Stimulated activated CD8-positive, alpha-beta memory T cell treated with anti-CD3 and anti-CD28 coated beads, Interleukin-4, amount 100 ng/mL, for 24 hours (primary cell): ENCODE data around the gene ARV1.
A peak's percentile ranks its signal among the peaks of the same experiment; 100 is the strongest.
"Not testable (repeated sequence)": the region's sequence is repeated elsewhere in the genome, so short reads cannot be mapped to it uniquely, and the experiment has no call there.

ENCODE experiments used
- DNase-seq: peaks from one replicate; pipeline ENCODE4 v3.0.0-alpha.2; 2020; ENCODE audit warnings: low read depth

The ARV1 gene

GRCh38 chr1:231020139-231020601 lies 41.3 kb downstream of the ARV1 start:
- DNase-seq = no peak

GRCh38 chr1:231020816-231021215 lies 41.9 kb downstream of the ARV1 start:
- DNase-seq = no peak

DNA sequence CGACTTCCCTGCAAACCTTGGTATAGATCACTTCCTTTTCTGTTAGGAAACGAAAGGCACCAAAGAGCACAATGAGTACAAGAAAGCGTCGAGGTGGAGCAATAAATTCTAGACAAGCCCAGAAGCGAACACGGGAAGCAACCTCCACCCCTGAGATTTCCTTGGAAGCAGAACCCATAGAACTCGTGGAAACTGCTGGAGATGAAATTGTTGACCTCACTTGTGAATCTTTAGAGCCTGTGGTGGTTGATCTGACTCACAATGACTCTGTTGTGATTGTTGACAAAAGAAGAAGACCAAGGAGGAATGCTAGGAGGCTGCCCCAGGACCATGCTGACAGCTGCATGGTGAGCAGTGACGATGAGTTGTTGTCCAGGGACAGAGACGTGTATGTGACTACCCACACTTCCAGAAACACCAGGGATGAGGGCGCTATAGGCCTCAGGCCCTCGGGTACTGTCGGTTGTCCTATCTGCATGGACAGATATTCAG lies 42.7 kb downstream of the ARV1 start:
- DNase-seq = no peak

DNA sequence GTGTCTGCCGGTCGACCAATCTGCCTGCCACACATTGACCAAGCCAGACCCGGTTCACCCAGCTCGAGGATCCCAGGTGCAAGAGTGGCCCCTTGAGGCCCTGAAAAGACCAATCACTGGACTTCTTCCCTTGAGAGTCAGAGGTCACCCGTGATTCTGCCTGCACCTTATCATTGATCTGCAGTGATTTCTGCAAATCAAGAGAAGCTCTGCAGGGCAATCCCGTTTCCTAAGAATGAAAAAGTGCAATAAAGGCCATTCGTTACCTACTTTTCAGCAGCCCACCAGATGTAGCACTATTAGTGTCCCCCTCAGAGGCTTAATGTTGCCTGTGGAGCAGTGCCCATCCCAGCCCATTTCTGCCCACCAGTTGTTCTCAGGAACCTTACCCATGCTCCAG lies 43.6 kb downstream of the ARV1 start:
- DNase-seq = not testable (repeated sequence)

- DNase-seq = no peak
Observed at GRCh38 chr1:231023150-231023549, 44.3 kb downstream of the ARV1 start.

DNA sequence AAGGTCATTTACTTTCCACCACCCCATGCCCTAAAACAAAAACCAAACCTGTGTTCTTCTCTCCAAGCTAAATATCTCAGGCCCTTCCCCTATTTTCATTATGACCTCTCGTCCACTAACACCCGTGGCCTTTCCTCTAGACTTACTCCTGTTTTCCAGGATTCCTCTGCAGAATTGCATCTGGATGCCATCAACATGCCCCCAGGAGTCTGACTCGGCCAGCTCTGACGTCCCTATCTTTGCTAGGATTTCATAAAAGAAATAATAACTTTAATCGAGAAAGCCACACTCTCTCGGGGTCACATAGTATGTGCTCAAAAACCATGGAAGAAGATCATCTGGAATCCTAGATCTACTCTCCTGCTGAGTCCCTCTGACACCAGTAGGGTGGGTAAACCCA lies 47.7 kb downstream of the ARV1 start:
- no peak for DNase-seq

GRCh38 chr1:231027136-231027925 lies 48.4 kb downstream of the ARV1 start:
- DNase-seq = no peak

GRCh38 chr1:231027971-231028370 lies 49.1 kb downstream of the ARV1 start:
- no peak for DNase-seq

- no peak for DNase-seq
Observed at GRCh38 chr1:231028682-231029081, 49.8 kb downstream of the ARV1 start.

GRCh38 chr1:231029247-231029646 lies 50.4 kb downstream of the ARV1 start:
- DNase-seq = not testable (repeated sequence)

- DNase-seq = no peak
Observed at GRCh38 chr1:231029841-231030240, 50.9 kb downstream of the ARV1 start.

GRCh38 chr1:231032963-231033362 lies 54.1 kb downstream of the ARV1 start:
- DNase-seq = no peak

GRCh38 chr1:231035799-231036198 lies 56.9 kb downstream of the ARV1 start:
- DNase-seq = no peak

DNA sequence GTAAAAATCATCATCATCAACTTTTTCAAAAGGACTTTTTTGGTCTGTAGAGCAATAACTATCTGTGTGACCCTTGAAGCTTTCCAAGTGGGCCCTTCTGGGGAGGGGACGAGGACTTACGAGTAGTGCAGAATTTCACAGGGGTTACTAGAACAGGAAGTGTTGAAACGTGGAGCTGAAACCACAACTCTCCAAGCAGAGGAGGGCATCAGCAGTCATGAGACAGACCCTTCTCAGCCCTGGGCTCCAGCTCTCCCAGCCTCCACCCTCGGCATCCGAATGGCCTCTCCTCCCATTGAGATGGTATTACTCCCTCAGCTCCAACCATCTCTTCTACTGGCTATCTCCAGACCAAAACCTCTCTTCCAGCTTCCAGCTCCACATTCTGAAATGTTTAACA lies 57.5 kb downstream of the ARV1 start:
- no peak for DNase-seq

- DNase-seq = no peak
Observed at GRCh38 chr1:231037585-231038517, 59.0 kb downstream of the ARV1 start.

DNA sequence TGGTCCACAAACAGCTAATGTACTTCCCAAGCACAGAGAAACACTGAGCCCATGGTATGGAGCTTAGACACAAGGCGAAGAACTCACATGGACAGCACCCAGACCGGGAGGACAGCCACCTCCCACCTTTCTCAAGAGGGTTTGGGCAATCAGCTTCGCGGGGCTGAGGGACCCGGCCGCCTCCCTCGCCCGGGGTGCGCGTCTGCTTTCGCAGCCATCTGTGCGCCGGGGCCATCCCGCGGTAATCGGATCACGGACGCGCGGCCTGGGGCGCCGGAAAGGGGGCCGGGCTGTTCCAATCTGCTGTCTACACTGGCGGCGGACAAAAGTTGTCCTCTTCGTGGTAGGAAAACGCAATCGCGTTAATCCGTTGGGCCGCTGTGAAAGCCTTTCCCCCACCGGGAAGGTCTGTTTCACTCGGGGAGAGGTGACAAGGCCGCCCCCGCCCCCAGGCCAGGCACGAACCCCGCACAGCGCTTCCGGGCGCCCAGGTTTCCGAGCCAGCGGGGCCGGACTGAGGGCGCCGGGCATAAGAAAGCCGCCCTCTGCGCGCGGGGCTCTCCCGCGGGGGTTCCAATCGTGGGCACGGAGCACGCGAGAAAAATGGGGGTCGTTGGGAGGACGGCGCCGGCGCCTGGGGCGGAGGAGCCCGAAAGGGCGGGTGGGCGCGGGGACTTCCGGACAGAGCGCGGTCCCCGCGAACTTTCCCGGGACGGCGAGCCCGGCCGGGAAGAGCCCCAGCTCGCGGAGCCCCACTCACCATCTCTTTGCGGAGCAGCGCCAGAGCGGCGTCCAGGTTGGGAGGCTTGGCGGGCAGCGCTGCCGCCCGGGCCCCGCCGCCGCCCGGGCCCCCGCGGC lies 60.5 kb downstream of the ARV1 start:
- no peak for DNase-seq

- peak; percentile 59 for DNase-seq
Observed at GRCh38 chr1:231040019-231040799, 61.3 kb downstream of the ARV1 start, which contains the start of gene FAM89A. FAM89A (minus strand) TSS chr1:231040254; CDS start chr1:231040211, 43 bp downstream.

GRCh38 chr1:231040800-231041718 lies 62.2 kb downstream of the ARV1 start:
- DNase-seq = no peak

DNA sequence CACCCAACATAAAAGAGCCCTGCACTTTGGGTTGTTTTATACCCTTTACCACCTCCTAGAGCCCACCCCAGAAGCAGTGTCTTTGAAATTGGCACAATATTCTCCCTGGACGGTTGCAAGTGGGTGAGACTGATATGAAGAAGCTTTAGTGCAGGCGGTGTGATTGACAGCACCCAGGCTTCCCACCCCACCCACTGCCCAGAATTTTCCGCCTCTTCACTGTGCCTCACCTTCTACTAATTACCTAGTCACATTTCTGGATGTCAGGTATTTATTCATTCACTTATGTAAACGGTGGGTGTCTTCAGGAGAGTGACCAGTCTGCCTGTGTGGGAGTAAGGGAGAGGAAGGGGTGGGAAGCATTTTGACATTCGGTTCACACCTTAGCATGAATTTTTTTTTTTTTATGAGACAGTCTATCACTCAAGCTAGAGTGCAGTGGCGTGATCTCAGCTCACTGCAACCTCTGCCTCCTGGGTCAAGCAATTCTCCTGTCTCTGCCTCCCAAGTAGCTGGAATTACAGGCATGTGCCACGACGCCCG lies 62.9 kb downstream of the ARV1 start:
- DNase-seq = no peak
